GM20000 (cell line): ENCODE measurements around the gene NRL.

ENCODE experiments used
- DNase-seq: peaks from one replicate; pipeline ENCODE4 v3.0.0; 2012; ENCODE audit warnings: low spot score
- CTCF ChIP-seq: IDR thresholded peaks from 2 replicates; pipeline ENCODE4 v1.5.1; 2012; ENCODE audit warnings: mild to moderate bottlenecking, control low read depth; ENCODE audit errors: extremely low read depth, missing control alignments

Gene NRL

GRCh38 chr14:24141097-24141880 is 26.5 kb upstream of the NRL start, which contains the start of gene EMC9:
Gene EMC9, minus strand, starts transcription at chr14:24141591. Its CDS starts 287 bp downstream, at chr14:24141304.
- DNase-seq: peak; percentile 95
- no peak for TF ChIP-seq CTCF

- no peak for TF ChIP-seq CTCF
- DNase-seq: no peak
These were observed 24.7 kb upstream of the NRL start for GRCh38 chr14:24139272-24139934.

GRCh38 chr14:24138396-24139271 is 23.9 kb upstream of the NRL start:
- no peak for DNase-seq
- no peak for TF ChIP-seq CTCF

- DNase-seq: no peak
- no peak for TF ChIP-seq CTCF
These were observed 23.0 kb upstream of the NRL start for GRCh38 chr14:24137529-24138395.

- no peak for TF ChIP-seq CTCF
- DNase-seq: no peak
These were observed 22.2 kb upstream of the NRL start for GRCh38 chr14:24136684-24137528.
